HEK293 (cell line): ENCODE results near the gene NTSR2.

Experiments
- CTCF ChIA-PET: fragments of 350-600 bp; formaldehyde crosslinking; extraction: SDS; loops from one replicate; lab custom pipeline; 2021; ENCODE audit warnings: antibody characterized with exemption; lab: Yijun Ruan, JAX
- POLR2A ChIA-PET: fragments of 300-600 bp; formaldehyde crosslinking; extraction: SDS; loops from one replicate; lab custom pipeline; 2020; ENCODE audit warnings: antibody characterized with exemption, inconsistent platforms; lab: Yijun Ruan, JAX
- H3K27ac ChIP-seq: fragments of 200-500 bp; sonication (Bioruptor generic); 2 replicates; pipeline ENCODE4 v1.5.1; 2014; ENCODE audit warnings: low read depth, low read length, control low read depth, inconsistent platforms; ENCODE audit errors: extremely low read depth
- H3K36me3 ChIP-seq, 2 experiments: fragments of 200-500 bp in 1 of 2; sonication (Bioruptor generic) in 1 of 2; 1 replicate in 1 of 2; 2 replicates in 1 of 2; pipeline ENCODE4 v1.5.1; 2014 to 2017; ENCODE audit warnings: inconsistent platforms in 2 of 2, low read length in 2 of 2; ENCODE audit not compliant: control insufficient read depth in 2 of 2, insufficient read depth in 1 of 2
- H3K4me1 ChIP-seq: fragments of 200-500 bp; sonication (Bioruptor generic); 2 replicates; pipeline ENCODE4 v1.5.1; 2014; ENCODE audit warnings: mild to moderate bottlenecking, low read length, inconsistent platforms; ENCODE audit not compliant: control insufficient read depth, insufficient read depth
- H3K4me3 ChIP-seq: 2 replicates; pipeline ENCODE4 v1.5.1; 2011; ENCODE audit warnings: low read depth, mild to moderate bottlenecking, control low read depth, low read length, moderate library complexity
- H3K9me3 ChIP-seq: fragments of 200-500 bp; sonication (Bioruptor generic); 2 replicates; pipeline ENCODE4 v1.5.1; 2014; ENCODE audit warnings: low read depth, low read length, inconsistent platforms; ENCODE audit not compliant: control insufficient read depth, insufficient read depth
- BCL11B ChIP-seq: fragments of 450-650 bp; formaldehyde crosslinking; IDR thresholded peaks from 2 replicates; pipeline ENCODE4 v1.5.1; 2016; ENCODE audit warnings: low read depth, missing biosample characterization, missing genetic modification characterization
- FEZF1 ChIP-seq: fragments of 450-650 bp; formaldehyde crosslinking; IDR thresholded peaks from 2 replicates; pipeline ENCODE4 v1.5.1; 2016; ENCODE audit warnings: missing biosample characterization, missing genetic modification characterization
- GLIS2 ChIP-seq: fragments of 450-650 bp; formaldehyde crosslinking; IDR thresholded peaks from 2 replicates; pipeline ENCODE4 v1.5.1; 2016; ENCODE audit warnings: missing biosample characterization, missing genetic modification characterization
- KLF7 ChIP-seq: fragments of 450-650 bp; formaldehyde crosslinking; IDR thresholded peaks from 2 replicates; pipeline ENCODE4 v1.5.1; 2016; ENCODE audit warnings: missing biosample characterization, missing genetic modification characterization, borderline replicate concordance
- ZBTB20 ChIP-seq: fragments of 450-650 bp; formaldehyde crosslinking; IDR thresholded peaks from 2 replicates; pipeline ENCODE4 v1.5.1; 2016; ENCODE audit warnings: missing biosample characterization, missing genetic modification characterization
- ZFHX2 ChIP-seq: fragments of 450-650 bp; formaldehyde crosslinking; conservative IDR thresholded peaks from 2 replicates; pipeline ENCODE4 v1.5.1; 2016; ENCODE audit warnings: missing biosample characterization, missing genetic modification characterization
- ZFP41 ChIP-seq: fragments of 450-650 bp; formaldehyde crosslinking; IDR thresholded peaks from 2 replicates; pipeline ENCODE4 v1.5.1; 2016; ENCODE audit warnings: missing biosample characterization, missing genetic modification characterization, borderline replicate concordance
- ZNF112 ChIP-seq: fragments of 450-650 bp; formaldehyde crosslinking; IDR thresholded peaks from 2 replicates; pipeline ENCODE4 v1.5.0; 2017; ENCODE audit warnings: missing biosample characterization, missing genetic modification characterization
- ZNF132 ChIP-seq: fragments of 450-650 bp; formaldehyde crosslinking; IDR thresholded peaks from 2 replicates; pipeline ENCODE4 v1.5.1; 2017; ENCODE audit warnings: missing biosample characterization, missing genetic modification characterization, borderline replicate concordance
- ZNF202 ChIP-seq: fragments of 450-650 bp; formaldehyde crosslinking; IDR thresholded peaks from 2 replicates; pipeline ENCODE4 v1.5.1; 2016; ENCODE audit warnings: missing biosample characterization, missing genetic modification characterization, borderline replicate concordance
- ZNF223 ChIP-seq: fragments of 450-650 bp; formaldehyde crosslinking; IDR thresholded peaks from 2 replicates; pipeline ENCODE4 v1.5.1; 2016; ENCODE audit warnings: missing biosample characterization, missing genetic modification characterization
- ZNF302 ChIP-seq: fragments of 450-650 bp; formaldehyde crosslinking; IDR thresholded peaks from 2 replicates; pipeline ENCODE4 v1.5.1; 2016; ENCODE audit warnings: missing biosample characterization, missing genetic modification characterization, low read depth
- ZNF341 ChIP-seq: fragments of 450-650 bp; formaldehyde crosslinking; IDR thresholded peaks from 2 replicates; pipeline ENCODE4; 2016; ENCODE audit warnings: low read depth, missing biosample characterization, missing genetic modification characterization
- ZNF549 ChIP-seq: fragments of 450-650 bp; IDR thresholded peaks from 2 replicates; pipeline ENCODE4 v1.5.1; 2018; ENCODE audit warnings: missing biosample characterization, missing genetic modification characterization, mild to moderate bottlenecking, inconsistent platforms, moderate library complexity
- ZNF561 ChIP-seq: fragments of 450-650 bp; IDR thresholded peaks from 2 replicates; pipeline ENCODE4 v1.5.1; 2018; ENCODE audit warnings: missing biosample characterization, missing genetic modification characterization, borderline replicate concordance
- ZNF585B ChIP-seq: fragments of 450-650 bp; formaldehyde crosslinking; IDR thresholded peaks from 2 replicates; pipeline ENCODE4 v1.5.1; 2016; ENCODE audit warnings: missing biosample characterization, missing genetic modification characterization
- ZNF707 ChIP-seq: fragments of 450-650 bp; formaldehyde crosslinking; IDR thresholded peaks from 2 replicates; pipeline ENCODE4 v1.5.1; 2016; ENCODE audit warnings: missing biosample characterization, missing genetic modification characterization
- ZNF768 ChIP-seq: fragments of 450-650 bp; formaldehyde crosslinking; IDR thresholded peaks from 2 replicates; pipeline ENCODE4 v1.5.1; 2018; ENCODE audit warnings: missing biosample characterization, mild to moderate bottlenecking, missing genetic modification characterization
- ZNF830 ChIP-seq: fragments of 450-650 bp; IDR thresholded peaks from 2 replicates; pipeline ENCODE4 v1.5.0; 2018; ENCODE audit warnings: missing biosample characterization, missing genetic modification characterization, low read depth, mild to moderate bottlenecking, moderate library complexity
- ZNF843 ChIP-seq: fragments of 450-650 bp; formaldehyde crosslinking; IDR thresholded peaks from 2 replicates; pipeline ENCODE4 v1.5.1; 2016; ENCODE audit warnings: missing biosample characterization, missing genetic modification characterization
- ZSCAN23 ChIP-seq: fragments of 450-650 bp; formaldehyde crosslinking; IDR thresholded peaks from 2 replicates; pipeline ENCODE4 v1.5.1; 2016; ENCODE audit warnings: missing biosample characterization, missing genetic modification characterization
- TF ChIP-seq, protein P1 (sequence below): fragments of 450-650 bp; formaldehyde crosslinking; IDR thresholded peaks from 2 replicates; pipeline ENCODE4 v1.5.1; 2016; ENCODE audit warnings: missing biosample characterization, missing genetic modification characterization
- TF ChIP-seq, protein P2 (sequence below): fragments of 450-650 bp; formaldehyde crosslinking; IDR thresholded peaks from 2 replicates; pipeline ENCODE4 v1.5.0; 2017; ENCODE audit warnings: missing biosample characterization, missing genetic modification characterization, borderline replicate concordance
- TF ChIP-seq, protein P3 (sequence below): IDR thresholded peaks from 2 replicates; pipeline ENCODE4 v1.6.1; 2011; ENCODE audit warnings: mild to moderate bottlenecking, low read depth, low read length, borderline replicate concordance
- TF ChIP-seq, protein P4 (sequence below): fragments of 450-650 bp; IDR thresholded peaks from 2 replicates; pipeline ENCODE4 v1.5.1; 2018; ENCODE audit warnings: missing biosample characterization, missing genetic modification characterization
- TF ChIP-seq, protein P5 (sequence below): fragments of 450-650 bp; formaldehyde crosslinking; IDR thresholded peaks from 2 replicates; pipeline ENCODE4 v1.5.1; 2016; ENCODE audit warnings: missing biosample characterization, missing genetic modification characterization
- TF ChIP-seq, protein P6 (sequence below): fragments of 450-650 bp; formaldehyde crosslinking; IDR thresholded peaks from 2 replicates; pipeline ENCODE4 v1.5.1; 2016; ENCODE audit warnings: missing biosample characterization, missing genetic modification characterization
- TF ChIP-seq, protein P7 (sequence below): fragments of 450-650 bp; formaldehyde crosslinking; IDR thresholded peaks from 2 replicates; pipeline ENCODE4 v1.5.1; 2016; ENCODE audit warnings: missing biosample characterization, missing genetic modification characterization, low read depth

The NTSR2 gene

DNA sequence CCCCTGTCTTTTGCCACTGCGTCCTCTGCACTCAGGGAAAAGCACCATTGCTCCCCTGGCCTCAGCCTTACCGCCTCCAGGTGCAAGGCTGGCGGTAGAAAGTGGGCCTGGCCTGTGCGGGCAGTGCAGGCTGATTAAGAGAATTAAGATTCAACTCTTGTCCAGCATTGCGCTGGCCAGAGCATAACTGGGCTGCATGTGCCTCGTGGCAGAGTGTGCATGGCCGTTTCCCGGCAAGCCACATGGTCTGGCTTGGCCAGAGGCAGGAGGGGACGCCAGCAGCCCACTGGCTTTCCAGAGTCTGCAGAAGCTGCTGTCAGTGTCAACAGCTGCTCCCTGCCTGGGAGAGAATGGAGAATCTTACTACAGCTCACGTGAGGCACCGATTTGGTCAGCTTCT lies 12.3 kb downstream of the NTSR2 start:
- Histone ChIP-seq H3K9me3 (no peaks in the 10 kb centered on the region), H3K4me3 (no peak overlapping the region), H3K27ac (no peak overlapping the region), H3K36me3 (no peaks in the 10 kb centered on the region), H3K4me1 (no peaks in the 10 kb centered on the region)
- ChIA-PET CTCF (no interaction called here), POLR2A (no interaction called here)
- TF ChIP-seq ZNF585B (tag by site-specific recombination) (no peak), ZSCAN23 (tag by site-specific recombination) (no peak), BCL11B (tag by site-specific recombination) (no peak), KLF7 (tag by site-specific recombination) (no peak), ZBTB20 (tag by site-specific recombination) (no peak), ZNF341 (tag by site-specific recombination) (no peak), ZNF830 (tag by site-specific recombination) (no peak), ZNF132 (tag by site-specific recombination) (no peak), FEZF1 (tag by site-specific recombination) (no peak), ZNF561 (tag by site-specific recombination) (no peak), ZNF223 (no peak), ZNF112 (tag by site-specific recombination) (no peak), ZNF707 (tag by site-specific recombination) (no peak), ZNF202 (tag by site-specific recombination) (no peak), GLIS2 (no peak)
- TF ChIP-seq, protein P1, sequence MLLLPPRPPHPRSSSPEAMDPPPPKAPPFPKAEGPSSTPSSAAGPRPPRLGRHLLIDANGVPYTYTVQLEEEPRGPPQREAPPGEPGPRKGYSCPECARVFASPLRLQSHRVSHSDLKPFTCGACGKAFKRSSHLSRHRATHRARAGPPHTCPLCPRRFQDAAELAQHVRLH, result no peak
- TF ChIP-seq, protein P2, sequence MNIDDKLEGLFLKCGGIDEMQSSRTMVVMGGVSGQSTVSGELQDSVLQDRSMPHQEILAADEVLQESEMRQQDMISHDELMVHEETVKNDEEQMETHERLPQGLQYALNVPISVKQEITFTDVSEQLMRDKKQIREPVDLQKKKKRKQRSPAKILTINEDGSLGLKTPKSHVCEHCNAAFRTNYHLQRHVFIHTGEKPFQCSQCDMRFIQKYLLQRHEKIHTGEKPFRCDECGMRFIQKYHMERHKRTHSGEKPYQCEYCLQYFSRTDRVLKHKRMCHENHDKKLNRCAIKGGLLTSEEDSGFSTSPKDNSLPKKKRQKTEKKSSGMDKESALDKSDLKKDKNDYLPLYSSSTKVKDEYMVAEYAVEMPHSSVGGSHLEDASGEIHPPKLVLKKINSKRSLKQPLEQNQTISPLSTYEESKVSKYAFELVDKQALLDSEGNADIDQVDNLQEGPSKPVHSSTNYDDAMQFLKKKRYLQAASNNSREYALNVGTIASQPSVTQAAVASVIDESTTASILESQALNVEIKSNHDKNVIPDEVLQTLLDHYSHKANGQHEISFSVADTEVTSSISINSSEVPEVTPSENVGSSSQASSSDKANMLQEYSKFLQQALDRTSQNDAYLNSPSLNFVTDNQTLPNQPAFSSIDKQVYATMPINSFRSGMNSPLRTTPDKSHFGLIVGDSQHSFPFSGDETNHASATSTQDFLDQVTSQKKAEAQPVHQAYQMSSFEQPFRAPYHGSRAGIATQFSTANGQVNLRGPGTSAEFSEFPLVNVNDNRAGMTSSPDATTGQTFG, result no peak
- TF ChIP-seq, protein P3, sequence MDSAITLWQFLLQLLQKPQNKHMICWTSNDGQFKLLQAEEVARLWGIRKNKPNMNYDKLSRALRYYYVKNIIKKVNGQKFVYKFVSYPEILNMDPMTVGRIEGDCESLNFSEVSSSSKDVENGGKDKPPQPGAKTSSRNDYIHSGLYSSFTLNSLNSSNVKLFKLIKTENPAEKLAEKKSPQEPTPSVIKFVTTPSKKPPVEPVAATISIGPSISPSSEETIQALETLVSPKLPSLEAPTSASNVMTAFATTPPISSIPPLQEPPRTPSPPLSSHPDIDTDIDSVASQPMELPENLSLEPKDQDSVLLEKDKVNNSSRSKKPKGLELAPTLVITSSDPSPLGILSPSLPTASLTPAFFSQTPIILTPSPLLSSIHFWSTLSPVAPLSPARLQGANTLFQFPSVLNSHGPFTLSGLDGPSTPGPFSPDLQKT, result no peak
- TF ChIP-seq, protein P4, sequence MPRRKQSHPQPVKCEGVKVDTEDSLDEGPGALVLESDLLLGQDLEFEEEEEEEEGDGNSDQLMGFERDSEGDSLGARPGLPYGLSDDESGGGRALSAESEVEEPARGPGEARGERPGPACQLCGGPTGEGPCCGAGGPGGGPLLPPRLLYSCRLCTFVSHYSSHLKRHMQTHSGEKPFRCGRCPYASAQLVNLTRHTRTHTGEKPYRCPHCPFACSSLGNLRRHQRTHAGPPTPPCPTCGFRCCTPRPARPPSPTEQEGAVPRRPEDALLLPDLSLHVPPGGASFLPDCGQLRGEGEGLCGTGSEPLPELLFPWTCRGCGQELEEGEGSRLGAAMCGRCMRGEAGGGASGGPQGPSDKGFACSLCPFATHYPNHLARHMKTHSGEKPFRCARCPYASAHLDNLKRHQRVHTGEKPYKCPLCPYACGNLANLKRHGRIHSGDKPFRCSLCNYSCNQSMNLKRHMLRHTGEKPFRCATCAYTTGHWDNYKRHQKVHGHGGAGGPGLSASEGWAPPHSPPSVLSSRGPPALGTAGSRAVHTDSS, result no peak

DNA sequence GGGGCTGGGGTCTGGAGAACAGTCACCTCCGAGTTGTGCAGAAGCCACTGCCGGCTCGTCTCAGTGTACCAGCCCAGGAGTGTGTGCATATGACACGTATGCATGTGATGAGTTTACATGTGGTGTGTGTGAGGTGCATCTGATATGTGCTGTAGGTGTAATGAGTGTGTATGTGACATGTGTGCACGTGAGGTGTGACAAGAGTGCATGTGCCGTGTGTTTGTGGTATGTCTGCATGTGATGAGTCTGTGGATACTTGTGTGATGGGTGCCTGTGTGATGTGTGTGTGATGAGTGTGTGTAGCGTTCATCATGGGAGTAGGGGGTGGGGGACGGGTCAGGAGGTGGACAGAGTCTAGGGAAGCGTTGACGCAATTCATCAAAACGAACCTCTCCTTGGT lies 12.8 kb downstream of the NTSR2 start:
- Histone ChIP-seq H3K36me3 (no peaks in the 10 kb centered on the region), H3K4me3 (no peak overlapping the region), H3K9me3 (no peaks in the 10 kb centered on the region), H3K27ac (no peak overlapping the region), H3K4me1 (no peaks in the 10 kb centered on the region)
- TF ChIP-seq ZNF768 (tag by site-specific recombination) (no peak), ZNF549 (tag by site-specific recombination) (no peak), ZNF585B (tag by site-specific recombination) (no peak), ZFP41 (no peak), ZNF843 (no peak), ZFHX2 (tag by site-specific recombination) (no peak), ZNF302 (no peak)
- TF ChIP-seq, protein P5, sequence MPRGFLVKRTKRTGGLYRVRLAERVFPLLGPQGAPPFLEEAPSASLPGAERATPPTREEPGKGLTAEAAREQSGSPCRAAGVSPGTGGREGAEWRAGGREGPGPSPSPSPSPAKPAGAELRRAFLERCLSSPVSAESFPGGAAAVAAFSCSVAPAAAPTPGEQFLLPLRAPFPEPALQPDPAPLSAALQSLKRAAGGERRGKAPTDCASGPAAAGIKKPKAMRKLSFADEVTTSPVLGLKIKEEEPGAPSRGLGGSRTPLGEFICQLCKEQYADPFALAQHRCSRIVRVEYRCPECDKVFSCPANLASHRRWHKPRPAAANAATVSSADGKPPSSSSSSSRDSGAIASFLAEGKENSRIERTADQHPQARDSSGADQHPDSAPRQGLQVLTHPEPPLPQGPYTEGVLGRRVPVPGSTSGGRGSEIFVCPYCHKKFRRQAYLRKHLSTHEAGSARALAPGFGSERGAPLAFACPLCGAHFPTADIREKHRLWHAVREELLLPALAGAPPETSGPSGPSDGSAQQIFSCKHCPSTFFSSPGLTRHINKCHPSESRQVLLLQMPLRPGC, result no peak
- TF ChIP-seq, protein P6, sequence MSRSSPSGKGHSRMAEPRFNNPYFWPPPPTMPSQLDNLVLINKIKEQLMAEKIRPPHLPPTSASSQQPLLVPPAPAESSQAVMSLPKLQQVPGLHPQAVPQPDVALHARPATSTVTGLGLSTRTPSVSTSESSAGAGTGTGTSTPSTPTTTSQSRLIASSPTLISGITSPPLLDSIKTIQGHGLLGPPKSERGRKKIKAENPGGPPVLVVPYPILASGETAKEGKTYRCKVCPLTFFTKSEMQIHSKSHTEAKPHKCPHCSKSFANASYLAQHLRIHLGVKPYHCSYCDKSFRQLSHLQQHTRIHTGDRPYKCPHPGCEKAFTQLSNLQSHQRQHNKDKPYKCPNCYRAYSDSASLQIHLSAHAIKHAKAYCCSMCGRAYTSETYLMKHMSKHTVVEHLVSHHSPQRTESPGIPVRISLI (tag by site-specific recombination), result no peak
- TF ChIP-seq, protein P7, sequence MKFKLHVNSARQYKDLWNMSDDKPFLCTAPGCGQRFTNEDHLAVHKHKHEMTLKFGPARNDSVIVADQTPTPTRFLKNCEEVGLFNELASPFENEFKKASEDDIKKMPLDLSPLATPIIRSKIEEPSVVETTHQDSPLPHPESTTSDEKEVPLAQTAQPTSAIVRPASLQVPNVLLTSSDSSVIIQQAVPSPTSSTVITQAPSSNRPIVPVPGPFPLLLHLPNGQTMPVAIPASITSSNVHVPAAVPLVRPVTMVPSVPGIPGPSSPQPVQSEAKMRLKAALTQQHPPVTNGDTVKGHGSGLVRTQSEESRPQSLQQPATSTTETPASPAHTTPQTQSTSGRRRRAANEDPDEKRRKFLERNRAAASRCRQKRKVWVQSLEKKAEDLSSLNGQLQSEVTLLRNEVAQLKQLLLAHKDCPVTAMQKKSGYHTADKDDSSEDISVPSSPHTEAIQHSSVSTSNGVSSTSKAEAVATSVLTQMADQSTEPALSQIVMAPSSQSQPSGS (tag by site-specific recombination), result no peak
- ChIA-PET CTCF (no interaction called here), POLR2A (no interaction called here)
